Mesenchymal stem cell (in vitro differentiated cells and primary cell): ENCODE measurements around the gene ESCO1.

Experiments
- DNase-seq: peaks from one replicate; pipeline ENCODE4 v3.0.0-alpha.2; 2013
- H2AFZ ChIP-seq: one replicate; pipeline ENCODE4 v1.6.1; 2013; ENCODE audit warnings: low read depth, mild to moderate bottlenecking, control low read depth, inconsistent platforms, low read length, moderate library complexity
- H2AK5ac ChIP-seq: 2 replicates; pipeline ENCODE4 v1.6.1; 2013; ENCODE audit warnings: low read length, moderate library complexity, mild to moderate bottlenecking, inconsistent platforms; ENCODE audit not compliant: severe bottlenecking
- H2BK120ac ChIP-seq: one replicate; pipeline ENCODE4 v1.6.1; 2013; ENCODE audit warnings: low read depth, mild to moderate bottlenecking, inconsistent platforms, low read length, moderate library complexity
- H2BK12ac ChIP-seq, 2 experiments: one replicate each; pipeline ENCODE4 v1.6.1; 2013; ENCODE audit warnings: inconsistent platforms in 2 of 2, low read length in 2 of 2, mild to moderate bottlenecking in 2 of 2, moderate library complexity in 2 of 2, control low read depth in 1 of 2
- H2BK15ac ChIP-seq: one replicate; pipeline ENCODE4 v1.6.1; 2013; ENCODE audit warnings: mild to moderate bottlenecking, low read depth, inconsistent platforms; ENCODE audit not compliant: poor library complexity, severe bottlenecking
- H2BK5ac ChIP-seq: 2 replicates; pipeline ENCODE4 v1.6.1; 2013; ENCODE audit warnings: low read depth, mild to moderate bottlenecking, low read length, control low read depth, inconsistent platforms; ENCODE audit not compliant: poor library complexity, severe bottlenecking
- H3K14ac ChIP-seq, 2 experiments: one replicate each; pipeline ENCODE4 v1.6.1; 2013; ENCODE audit warnings: inconsistent platforms in 2 of 2, low read length in 2 of 2, control low read depth in 1 of 2, mild to moderate bottlenecking in 1 of 2, moderate library complexity in 1 of 2
- H3K18ac ChIP-seq, 2 experiments: one replicate each; pipeline ENCODE4 v1.6.1; 2013; ENCODE audit warnings: inconsistent platforms in 2 of 2, low read length in 2 of 2, control low read depth in 1 of 2, low read depth in 1 of 2, mild to moderate bottlenecking in 1 of 2
- H3K23ac ChIP-seq, 2 experiments: one replicate each; pipeline ENCODE4 v1.6.1; 2013; ENCODE audit warnings: inconsistent platforms in 2 of 2, low read length in 2 of 2, mild to moderate bottlenecking in 2 of 2, moderate library complexity in 2 of 2, control low read depth in 1 of 2
- H3K27ac ChIP-seq: 2 replicates; pipeline ENCODE4 v1.5.1; 2013; ENCODE audit warnings: mild to moderate bottlenecking, moderate library complexity, low read length, control low read depth, inconsistent platforms; ENCODE audit not compliant: poor library complexity, severe bottlenecking
- H3K27me3 ChIP-seq, 2 experiments: 2 replicates each; pipeline versions ENCODE4 v1.6.1 to v1.7.0; 2013; ENCODE audit warnings: low read length in 2 of 2, mild to moderate bottlenecking in 2 of 2, moderate library complexity in 2 of 2, control low read depth in 1 of 2, inconsistent platforms in 1 of 2; ENCODE audit not compliant: control insufficient read depth in 1 of 2, insufficient read depth in 1 of 2
- H3K36me3 ChIP-seq, 2 experiments: 2 replicates each; pipeline versions ENCODE4 v1.6.1 to v1.7.0; 2013; ENCODE audit warnings: low read length in 2 of 2, control low read depth in 1 of 2, inconsistent platforms in 1 of 2, low read depth in 1 of 2, mild to moderate bottlenecking in 1 of 2; ENCODE audit not compliant: insufficient read depth in 2 of 2, control insufficient read depth in 1 of 2
- H3K4ac ChIP-seq, 2 experiments: one replicate each; pipeline ENCODE4 v1.6.1; 2013; ENCODE audit warnings: inconsistent platforms in 2 of 2, low read length in 2 of 2, mild to moderate bottlenecking in 2 of 2, moderate library complexity in 2 of 2, control low read depth in 1 of 2, low read depth in 1 of 2
- H3K4me1 ChIP-seq: 2 replicates; pipeline ENCODE4 v1.6.1; 2013; ENCODE audit warnings: low read depth, low read length, control low read depth; ENCODE audit not compliant: control insufficient read depth, insufficient read depth
- H3K4me2 ChIP-seq: 2 replicates; pipeline ENCODE4 v1.6.1; 2013; ENCODE audit warnings: low read length, mild to moderate bottlenecking, inconsistent platforms; ENCODE audit not compliant: poor library complexity, severe bottlenecking
- H3K4me3 ChIP-seq, 2 experiments: 2 replicates each; pipeline versions ENCODE4 v1.5.1 to v1.7.0; 2013; ENCODE audit warnings: low read length in 2 of 2, mild to moderate bottlenecking in 2 of 2, control low read depth in 1 of 2, low read depth in 1 of 2; ENCODE audit not compliant: insufficient read depth in 1 of 2
- H3K79me1 ChIP-seq: replicated peaks from 2 replicates; pipeline ENCODE4 v1.6.1; 2013; ENCODE audit warnings: mild to moderate bottlenecking, control low read depth, low read length, inconsistent platforms; ENCODE audit not compliant: poor library complexity, severe bottlenecking
- H3K9ac ChIP-seq: 2 replicates; pipeline ENCODE4 v1.7.0; 2013; ENCODE audit warnings: mild to moderate bottlenecking, low read length, moderate library complexity
- H3K9me3 ChIP-seq: 2 replicates; pipeline ENCODE4 v1.7.0; 2013; ENCODE audit warnings: mild to moderate bottlenecking, low read length; ENCODE audit not compliant: control insufficient read depth
- H4K8ac ChIP-seq: one replicate; pipeline ENCODE4 v1.6.1; 2013; ENCODE audit warnings: inconsistent platforms, mild to moderate bottlenecking, low read length, moderate library complexity
- H4K91ac ChIP-seq: one replicate; pipeline ENCODE4 v1.6.1; 2013; ENCODE audit warnings: mild to moderate bottlenecking, low read length, inconsistent platforms
- WGBS: methylation state at CpG from one replicate; pipeline ENCODE4 v1.1.7; 2013; ENCODE audit warnings: mixed read lengths; 5-methylcytosine and 5-hydroxymethylcytosine counted together

The ESCO1 gene

GRCh38 chr18:21489919-21490495 lies 110.5 kb downstream of the ESCO1 start:
- Histone ChIP-seq H3K9me3 (no peaks in the 10 kb centered on the region), H2AFZ (no peak overlapping the region), H4K91ac (no peak overlapping the region), H2AK5ac (no peak overlapping the region), H3K36me3 (no peaks in the 10 kb centered on the region), H3K79me1 (no peaks in the 10 kb centered on the region), H2BK120ac (no peak overlapping the region), H3K4me3 (no peak overlapping the region), H3K23ac (no peak overlapping the region), H3K18ac (no peak overlapping the region), H2BK12ac (no peak overlapping the region), H3K4ac (no peak overlapping the region), H2BK15ac (no peak overlapping the region), H3K14ac (no peak overlapping the region), H4K8ac (no peak overlapping the region), H3K9ac (no peak overlapping the region), H2BK5ac (no peak overlapping the region), H3K27me3 (no peaks in the 10 kb centered on the region), H3K4me2 (no peak overlapping the region), H3K4me1 (peaks cover 4% of the 10 kb centered on the region), H3K27ac (no peak overlapping the region)
- DNase-seq = no peak
- 96% methylated on average over 15 of the region's 15 CpGs for WGBS

- 62% methylated on average over 5 of the region's 6 CpGs for WGBS
Measured at GRCh38 chr18:21489119-21489750, 111.3 kb downstream of the ESCO1 start.

GRCh38 chr18:21486905-21487437 lies 113.5 kb downstream of the ESCO1 start:
- Histone ChIP-seq H2AK5ac (no peak overlapping the region), H3K9ac (no peak overlapping the region), H2AFZ (no peak overlapping the region), H2BK5ac (no peak overlapping the region), H3K18ac (no peak overlapping the region), H3K27ac (no peak overlapping the region), H3K79me1 (no peaks in the 10 kb centered on the region), H3K23ac (no peak overlapping the region), H3K4me3 (no peak overlapping the region), H2BK15ac (no peak overlapping the region), H4K8ac (no peak overlapping the region), H2BK120ac (no peak overlapping the region), H3K14ac (no peak overlapping the region), H4K91ac (no peak overlapping the region), H3K4me1 (peaks cover 4% of the 10 kb centered on the region), H3K9me3 (no peaks in the 10 kb centered on the region), H3K27me3 (no peaks in the 10 kb centered on the region), H3K4me2 (no peak overlapping the region), H3K36me3 (no peaks in the 10 kb centered on the region), H2BK12ac (no peak overlapping the region), H3K4ac (no peak overlapping the region)
- DNase-seq = no peak
- 95% methylated on average over 3 of the region's 3 CpGs for WGBS

More at GRCh38 chr18:21489119-21489750, 111.3 kb downstream of the ESCO1 start:
- Histone ChIP-seq H3K27ac (no peak overlapping the region), H2BK15ac (no peak overlapping the region), H3K36me3 (no peaks in the 10 kb centered on the region), H3K4me1 (peaks cover 4% of the 10 kb centered on the region), H2BK120ac (no peak overlapping the region), H2BK5ac (no peak overlapping the region), H3K79me1 (no peaks in the 10 kb centered on the region), H3K27me3 (no peaks in the 10 kb centered on the region), H3K4me3 (no peak overlapping the region), H3K14ac (no peak overlapping the region), H3K23ac (no peak overlapping the region), H2BK12ac (no peak overlapping the region), H4K91ac (no peak overlapping the region), H4K8ac (no peak overlapping the region), H3K4ac (no peak overlapping the region), H2AFZ (no peak overlapping the region), H3K4me2 (no peak overlapping the region), H3K9ac (no peak overlapping the region), H3K9me3 (no peaks in the 10 kb centered on the region), H3K18ac (no peak overlapping the region), H2AK5ac (no peak overlapping the region)
- DNase-seq = peak; percentile 54

GRCh38 chr18:21484851-21485636 lies 115.5 kb downstream of the ESCO1 start:
- H3K18ac ChIP-seq = no peak overlapping the region
- H2AK5ac ChIP-seq = no peak overlapping the region
- no peak overlapping the region for H2BK120ac ChIP-seq
- no peak overlapping the region for H3K4ac ChIP-seq
- no peak overlapping the region for H3K4me3 ChIP-seq
- no peaks in the 10 kb centered on the region for H3K27me3 ChIP-seq
- H3K4me1 ChIP-seq = peaks cover 4% of the 10 kb centered on the region
- H3K9ac ChIP-seq = no peak overlapping the region
- no peaks in the 10 kb centered on the region for H3K9me3 ChIP-seq
- H3K79me1 ChIP-seq = no peaks in the 10 kb centered on the region
- no peak overlapping the region for H3K23ac ChIP-seq
- H2BK5ac ChIP-seq = no peak overlapping the region
- H3K27ac ChIP-seq = no peak overlapping the region
- H4K91ac ChIP-seq = no peak overlapping the region
- WGBS = 82% methylated on average over 6 of the region's 7 CpGs
- no peak overlapping the region for H3K4me2 ChIP-seq
- no peak overlapping the region for H2BK12ac ChIP-seq
- peak; percentile 37 for DNase-seq
- no peak overlapping the region for H2AFZ ChIP-seq
- H2BK15ac ChIP-seq = no peak overlapping the region
- H4K8ac ChIP-seq = no peak overlapping the region
- H3K36me3 ChIP-seq = no peaks in the 10 kb centered on the region
- no peak overlapping the region for H3K14ac ChIP-seq
